Islet of Langerhans (tissue), 1 donor: ENCODE data around the gene PREX1.

Experiments
- FAIRE-seq: peaks from one replicate; lab custom pipeline; 2011; peaks lifted over from hg19 to GRCh38; lab: Jason Lieb, UNC

PREX1 gene

DNA sequence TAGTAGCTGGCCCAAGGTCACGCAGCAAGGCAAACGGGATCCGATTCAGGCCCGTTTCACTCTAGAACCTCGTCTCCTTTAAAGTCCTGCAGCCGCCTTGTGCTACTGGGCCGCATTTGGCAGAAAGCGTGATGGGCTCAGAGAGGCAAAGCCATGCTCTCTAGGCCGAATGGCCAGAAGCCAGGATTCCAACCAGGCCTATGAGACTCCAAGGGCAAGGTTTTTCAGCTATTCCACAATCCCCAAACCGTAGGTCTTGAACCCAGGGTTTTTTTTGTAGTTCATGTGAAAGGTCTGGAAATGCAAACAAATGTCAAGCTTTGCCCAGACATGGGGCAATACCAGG, 174.1 kb downstream of the PREX1 start:
- no peak for FAIRE-seq

DNA sequence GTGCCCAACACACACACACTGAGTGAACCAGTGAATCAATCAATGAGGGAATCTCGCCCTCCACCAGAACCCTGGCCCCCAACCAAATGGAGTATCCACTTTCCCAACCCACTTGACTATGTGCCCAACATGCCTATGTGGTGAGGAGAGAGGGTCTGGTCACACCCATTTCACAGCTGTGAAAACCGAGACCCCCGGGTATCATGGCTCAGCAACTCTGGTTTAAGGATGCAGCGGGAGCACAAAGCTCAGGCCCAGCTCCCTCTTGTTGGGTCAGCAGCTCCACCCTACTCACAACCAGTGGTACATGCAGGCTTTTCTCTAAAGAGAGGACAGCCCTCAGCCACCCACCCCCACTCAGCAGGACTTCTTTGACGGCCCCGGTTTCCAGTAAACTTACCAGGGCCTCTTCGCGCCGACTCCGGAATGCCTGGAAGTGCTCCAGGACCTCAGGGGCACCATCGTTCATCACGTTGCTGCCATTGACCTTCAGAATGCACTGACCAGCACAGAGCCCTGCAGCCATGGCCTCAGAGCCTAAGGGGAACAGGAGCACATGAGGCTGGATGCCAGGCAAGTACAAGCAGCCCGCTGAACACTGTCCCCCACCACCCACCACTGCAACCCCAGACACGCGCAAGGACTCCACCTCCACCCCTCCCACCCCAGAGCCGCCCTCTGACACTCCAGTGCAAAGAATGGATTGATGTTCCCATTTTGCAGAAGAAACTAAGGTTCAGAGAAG, 174.7 kb downstream of the PREX1 start:
- no peak for FAIRE-seq

DNA sequence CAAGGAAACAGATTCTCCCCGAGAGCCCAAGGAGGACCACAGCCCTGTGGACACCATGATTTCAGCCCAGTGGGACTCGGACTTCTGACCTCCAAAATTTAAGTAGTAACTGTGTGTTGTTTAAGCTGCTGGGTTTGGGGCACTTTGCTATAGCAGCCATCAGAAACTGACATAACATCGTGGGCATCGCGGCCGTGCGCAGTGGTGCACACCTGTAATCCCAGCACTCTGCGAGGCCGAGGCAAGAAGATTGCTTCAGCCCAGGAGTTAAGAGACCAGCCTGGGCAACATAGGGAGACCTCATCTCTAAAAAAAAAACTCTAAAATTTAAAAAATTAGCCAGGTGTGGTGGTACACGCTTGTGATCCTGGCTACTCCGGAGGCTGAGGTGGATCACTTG, 175.8 kb downstream of the PREX1 start:
- no peak for FAIRE-seq

DNA sequence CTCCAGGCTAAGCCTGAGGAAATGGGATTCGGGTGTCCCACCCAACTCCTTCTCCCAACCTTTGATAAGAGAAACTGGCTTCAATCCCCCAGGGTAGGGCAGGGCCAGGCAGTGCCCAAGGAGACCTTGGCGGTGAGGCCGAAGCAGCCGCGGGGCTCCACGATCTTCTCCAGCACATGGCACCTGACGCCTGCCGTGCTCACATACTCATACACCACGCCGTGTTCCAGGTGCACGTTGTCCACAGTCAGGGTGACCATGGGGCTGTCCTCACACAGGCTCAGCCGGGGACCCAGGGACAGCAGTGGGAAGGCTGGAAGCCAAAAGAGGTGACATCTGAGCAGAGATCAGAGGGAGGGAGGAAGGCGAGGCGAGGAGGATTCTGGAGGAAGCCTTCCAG, 176.5 kb downstream of the PREX1 start:
- no peak for FAIRE-seq

DNA sequence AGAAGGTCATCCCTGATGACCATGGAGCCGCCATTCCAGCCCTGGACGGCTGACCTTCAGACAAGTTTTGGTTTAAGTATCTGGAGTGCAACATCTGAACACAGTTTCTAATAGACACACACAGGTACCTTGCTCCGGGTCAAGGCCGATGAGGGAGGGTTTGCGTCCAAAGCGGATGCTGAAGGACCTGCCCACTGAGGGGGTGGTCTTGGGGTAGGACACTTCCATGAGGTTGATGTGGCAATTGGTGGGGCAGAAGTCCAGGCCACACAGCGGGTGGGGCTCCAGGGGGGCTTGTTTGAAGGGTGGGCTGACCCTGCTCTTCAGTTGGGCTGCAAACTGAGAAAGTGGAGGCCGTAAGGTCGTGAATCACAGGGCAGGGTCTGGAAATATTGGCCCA, 177.9 kb downstream of the PREX1 start:
- FAIRE-seq = no peak

DNA sequence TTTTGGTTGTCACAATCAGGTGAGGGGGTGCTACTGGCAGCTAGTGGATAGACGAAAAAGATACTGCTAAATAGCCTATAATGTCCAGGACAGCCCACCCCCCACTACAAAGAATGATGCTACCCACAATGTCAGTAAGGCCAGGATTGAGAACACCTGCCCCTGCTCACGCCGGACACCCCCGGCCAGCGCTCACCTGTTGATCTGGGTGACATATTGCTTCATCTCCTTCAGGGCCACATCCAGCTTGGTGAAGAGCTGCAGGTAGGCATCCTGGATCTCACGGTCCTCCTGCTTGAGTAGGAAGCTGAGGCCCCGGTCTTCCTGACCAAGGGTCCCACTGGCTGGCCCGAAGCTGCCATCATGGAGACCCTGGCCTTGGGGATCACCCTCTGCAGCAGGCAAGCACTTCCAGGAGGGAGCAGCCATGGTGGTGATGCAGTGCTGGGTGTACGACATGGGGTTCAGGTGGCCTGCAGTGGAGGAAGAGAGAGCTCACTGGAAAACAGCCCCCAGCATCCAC, 178.6 kb downstream of the PREX1 start:
- no peak for FAIRE-seq

DNA sequence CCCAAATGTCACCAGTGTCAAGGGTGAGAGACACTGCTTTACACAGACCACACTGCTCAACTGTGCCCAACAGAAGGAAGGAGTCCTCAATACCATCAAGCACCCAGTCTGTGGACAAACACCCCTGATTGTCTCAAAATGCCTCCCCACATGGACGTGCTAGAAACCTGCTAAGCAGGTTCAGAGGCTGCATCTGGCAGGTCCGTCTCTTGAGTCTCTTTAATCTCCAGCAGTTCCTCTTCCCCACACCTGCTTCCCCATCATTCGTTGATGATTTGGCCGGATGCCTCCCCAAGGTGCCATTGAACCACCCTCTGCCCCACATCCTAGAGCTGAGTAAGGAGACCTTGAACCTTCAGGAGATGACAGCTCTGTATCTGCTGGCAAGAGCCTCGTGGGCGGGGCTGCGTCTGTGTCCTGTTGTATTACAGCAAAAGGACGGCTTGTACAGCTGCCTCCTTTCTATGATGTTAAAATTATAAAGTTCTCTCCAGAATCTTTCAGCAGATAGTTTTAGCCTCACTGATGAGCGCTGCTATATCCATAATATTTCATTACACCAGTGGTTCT, 179.2 kb downstream of the PREX1 start:
- no peak for FAIRE-seq

DNA sequence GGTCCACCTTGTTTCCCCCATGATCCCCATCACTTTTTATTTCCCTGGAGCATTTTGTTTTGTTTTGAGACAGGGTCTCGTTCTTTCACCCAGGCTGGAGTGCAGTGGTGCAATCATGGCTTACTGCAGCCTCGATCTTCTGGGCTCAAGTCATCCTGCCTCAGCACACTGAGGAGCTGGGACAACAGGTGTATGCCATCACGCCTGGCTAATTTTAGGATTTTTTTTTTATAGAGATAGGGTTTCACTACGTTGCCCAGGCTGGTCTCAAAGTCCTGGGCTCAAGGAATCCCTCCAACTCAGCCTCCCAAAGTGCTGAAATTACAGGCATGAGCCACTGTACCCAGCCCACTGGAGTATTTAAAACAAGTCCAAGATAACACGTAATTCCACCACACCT, 179.9 kb downstream of the PREX1 start:
- no peak for FAIRE-seq

DNA sequence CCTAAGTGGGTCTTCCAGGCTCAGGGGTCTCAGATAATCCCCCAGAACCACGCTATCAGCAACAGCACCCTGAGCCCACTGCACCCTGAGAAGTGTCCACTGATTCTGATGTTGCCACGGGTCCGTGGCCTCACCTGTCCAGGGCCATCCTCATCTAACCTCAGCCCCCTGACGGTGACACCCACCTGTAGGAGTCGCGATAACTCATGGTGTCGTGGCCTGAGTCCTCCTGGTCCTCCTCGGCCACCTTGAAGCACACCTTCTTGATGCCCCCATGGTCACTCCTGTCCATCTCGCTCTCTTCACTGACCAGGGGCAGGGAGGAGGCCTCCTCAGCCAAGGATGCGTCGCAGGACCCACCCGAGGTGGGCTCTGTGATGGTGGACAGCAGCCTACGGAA, 182.1 kb downstream of the PREX1 start:
- no peak for FAIRE-seq

DNA sequence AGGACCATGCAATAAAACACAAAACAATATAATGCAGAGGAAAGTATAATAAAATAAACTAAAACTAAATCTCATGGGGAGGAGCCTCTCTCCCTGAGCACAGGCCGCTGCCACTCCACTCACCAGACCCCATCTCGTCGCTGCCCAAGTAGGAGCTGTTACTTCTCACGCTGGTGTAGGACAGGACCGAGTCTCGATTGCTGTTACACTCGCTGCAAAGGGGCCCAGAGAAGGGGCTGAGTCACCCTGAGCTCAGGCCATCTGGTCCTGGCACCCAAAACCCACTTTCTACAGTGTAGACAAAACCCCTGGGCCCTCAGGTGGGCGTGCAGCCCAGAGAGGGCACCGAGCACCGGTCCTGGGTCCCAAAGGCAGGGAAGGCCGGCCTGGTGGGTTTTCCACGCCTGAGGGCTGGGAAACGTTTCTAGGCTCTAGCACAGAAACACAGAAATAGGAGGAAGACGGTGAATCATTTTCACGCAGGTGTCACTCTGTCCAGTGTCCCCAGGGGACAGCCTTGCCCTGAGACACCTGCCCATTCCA, 183.4 kb downstream of the PREX1 start:
- no peak for FAIRE-seq

DNA sequence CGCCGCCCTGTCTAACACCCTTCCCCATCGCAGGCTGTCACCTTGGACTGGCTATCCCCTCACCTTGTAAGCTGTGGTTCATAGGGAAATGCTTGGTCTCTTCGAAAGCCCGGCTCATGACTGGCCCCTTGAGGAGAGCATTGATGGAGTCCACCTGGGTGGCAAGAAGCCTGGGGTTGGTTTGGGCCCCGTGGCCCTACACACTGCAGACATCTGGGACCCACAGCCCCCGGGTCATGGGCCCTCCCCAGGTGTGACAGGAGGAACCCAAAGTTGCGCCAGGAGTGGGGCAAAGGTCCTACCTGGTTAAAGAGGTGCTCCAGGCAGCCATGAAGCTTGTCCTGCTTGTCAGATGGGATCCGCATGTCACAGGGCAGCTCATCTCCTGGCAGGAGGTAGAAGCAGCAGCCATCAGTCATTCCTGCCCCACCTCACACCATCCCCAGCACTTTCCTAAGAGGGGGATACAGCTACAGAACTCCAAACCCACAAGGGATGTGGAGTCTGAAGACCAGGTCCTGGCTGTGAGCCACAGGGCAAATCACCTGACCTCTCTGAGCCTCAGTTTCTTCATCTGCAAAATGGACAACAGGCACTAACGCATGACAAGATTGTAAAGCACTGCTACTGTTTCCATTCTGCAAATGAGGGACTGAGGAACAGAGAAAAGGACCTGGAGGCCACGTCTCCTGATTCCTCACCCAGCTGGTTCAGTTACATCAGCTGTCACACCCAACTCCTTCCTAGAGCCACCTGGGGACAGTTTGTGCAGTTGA, 185.5 kb downstream of the PREX1 start:
- FAIRE-seq = no peak

DNA sequence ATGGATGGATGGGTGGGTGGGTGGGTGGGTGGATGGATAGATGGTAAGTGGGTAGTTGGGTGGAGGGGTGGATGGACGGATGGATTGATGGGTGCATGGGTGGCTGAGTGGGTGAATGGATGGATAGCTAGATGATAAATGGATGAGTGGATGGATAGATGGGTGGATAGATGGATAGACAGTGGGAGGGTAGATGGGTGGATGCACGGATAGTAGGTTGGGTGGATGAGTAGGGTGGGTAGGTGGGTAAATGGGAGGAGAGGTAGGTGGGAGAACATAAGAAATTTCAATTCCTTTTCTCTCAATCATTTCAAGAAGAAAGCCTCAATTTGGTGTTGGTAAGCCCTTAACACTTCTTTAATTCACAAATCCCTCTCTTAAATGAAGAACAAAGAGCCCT, 186.9 kb downstream of the PREX1 start:
- FAIRE-seq = no peak

DNA sequence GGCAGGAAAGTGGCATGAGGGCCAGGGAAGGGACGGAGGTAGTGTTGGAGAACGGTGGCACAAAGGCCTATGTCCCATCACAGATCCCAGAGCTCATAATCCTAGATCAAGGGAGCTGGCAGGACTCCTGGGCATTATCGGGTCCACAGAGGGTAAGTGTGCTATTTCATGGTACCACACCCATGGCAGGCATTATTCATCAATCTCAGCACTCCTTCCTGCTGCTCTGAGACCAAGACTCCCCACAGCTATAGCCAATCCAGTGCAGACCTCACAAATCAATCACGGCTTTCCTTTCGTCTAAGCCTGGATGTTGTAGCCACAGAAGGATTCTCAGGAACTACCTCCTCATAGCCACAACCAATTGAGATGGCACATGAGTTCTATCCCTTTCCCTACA, 187.9 kb downstream of the PREX1 start:
- no peak for FAIRE-seq

DNA sequence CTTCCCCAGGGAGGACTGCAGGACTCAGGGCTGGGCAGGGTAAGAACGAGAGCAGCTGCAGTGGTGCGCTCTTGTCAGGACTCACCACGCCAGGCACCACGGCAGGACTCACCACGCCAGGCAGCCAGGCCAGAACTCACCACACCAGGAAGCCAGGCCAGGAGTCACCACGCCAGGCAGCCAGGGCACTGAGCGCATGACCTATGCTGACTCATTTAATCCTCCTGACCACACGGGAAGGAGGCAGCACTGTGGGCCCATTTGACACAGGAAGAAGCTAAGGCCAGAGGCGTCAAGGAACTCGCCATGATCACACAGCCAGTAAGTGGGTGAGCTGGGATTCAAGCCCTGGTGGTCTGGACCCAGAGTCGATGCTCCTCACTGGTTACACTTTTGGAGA, 189.3 kb downstream of the PREX1 start:
- no peak for FAIRE-seq

DNA sequence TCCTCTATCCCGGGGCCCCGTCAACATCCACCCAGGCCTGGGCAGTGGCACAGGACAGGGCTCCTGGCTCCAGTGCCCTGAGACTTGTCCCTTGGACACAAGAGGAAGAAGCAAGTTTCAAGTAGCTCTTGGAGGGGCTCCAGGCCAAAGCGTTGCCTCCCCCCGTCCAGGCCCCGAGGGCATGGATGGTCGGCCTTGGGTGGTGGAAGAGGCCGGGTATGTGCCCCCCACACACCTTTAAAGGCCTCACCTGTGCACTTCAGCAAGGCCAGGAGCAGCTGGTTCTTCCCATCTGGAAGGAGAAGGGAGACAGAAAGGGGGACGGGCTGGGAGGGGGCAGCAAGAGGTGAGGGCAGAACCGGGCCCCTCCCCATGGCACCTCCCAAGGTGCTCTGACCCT, 190.3 kb downstream of the PREX1 start:
- no peak for FAIRE-seq

DNA sequence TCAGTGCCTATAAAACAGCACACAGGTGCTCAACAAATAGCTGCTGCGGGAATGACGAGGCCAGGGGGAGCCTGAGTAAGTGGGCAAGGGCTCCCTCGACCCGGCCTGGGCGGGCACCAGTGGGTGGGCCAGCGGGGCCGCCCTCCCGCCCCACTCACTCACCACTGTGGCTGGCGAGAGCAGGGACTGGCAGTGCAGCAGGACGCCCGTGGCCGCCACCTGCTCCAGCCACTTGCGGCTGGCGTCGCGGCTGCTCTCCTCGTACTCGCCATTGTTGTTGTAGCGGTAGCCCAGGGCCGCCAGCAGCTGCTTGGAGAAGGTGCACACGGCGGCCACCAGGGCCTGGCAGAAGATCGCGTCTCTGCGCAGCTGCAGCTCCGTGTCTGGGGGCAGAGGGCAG, 191.5 kb downstream of the PREX1 start:
- FAIRE-seq = no peak

DNA sequence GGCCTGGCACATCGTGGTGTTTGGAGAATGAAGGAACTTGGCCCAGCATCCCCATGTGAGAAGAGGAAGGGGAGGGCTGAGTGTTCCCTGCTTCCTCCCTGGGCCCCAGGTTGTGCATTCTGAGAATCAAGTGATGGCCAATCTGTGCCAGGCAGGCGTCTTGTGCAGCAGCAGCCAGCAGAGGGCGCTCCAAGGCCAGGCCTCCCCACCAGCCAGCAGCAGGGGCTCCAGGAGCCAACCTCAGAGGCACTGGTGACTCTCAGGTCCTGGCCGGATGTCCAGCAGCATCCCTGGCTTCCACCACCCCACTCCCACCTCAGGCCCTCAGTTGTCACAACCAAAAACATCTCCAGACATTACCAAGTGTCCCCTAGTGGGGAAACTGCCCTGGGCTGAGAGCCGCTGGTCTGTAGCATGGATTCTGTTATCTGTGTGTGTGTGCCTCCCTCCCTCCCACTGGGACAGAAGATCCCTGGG, 192.0 kb downstream of the PREX1 start:
- FAIRE-seq = no peak

DNA sequence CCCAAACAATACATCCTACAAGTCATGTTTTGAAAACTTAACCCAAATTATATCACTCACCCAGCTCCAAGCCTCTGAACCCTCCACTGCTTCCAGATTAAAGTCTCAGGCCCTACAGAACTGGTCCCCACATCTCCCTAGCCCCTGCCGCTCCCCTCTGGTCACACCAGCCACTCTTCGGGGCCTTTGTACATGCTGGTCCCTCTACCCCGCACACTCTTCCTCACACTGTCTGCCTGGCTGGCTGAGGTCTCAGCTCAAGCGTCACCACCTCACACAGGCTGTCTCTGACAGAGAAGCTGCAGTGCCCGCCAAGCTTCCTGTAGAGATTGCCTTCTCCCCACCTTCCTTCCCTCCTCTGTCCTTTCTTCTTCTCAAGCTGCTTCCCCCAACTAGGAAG, 192.4 kb downstream of the PREX1 start:
- no peak for FAIRE-seq

DNA sequence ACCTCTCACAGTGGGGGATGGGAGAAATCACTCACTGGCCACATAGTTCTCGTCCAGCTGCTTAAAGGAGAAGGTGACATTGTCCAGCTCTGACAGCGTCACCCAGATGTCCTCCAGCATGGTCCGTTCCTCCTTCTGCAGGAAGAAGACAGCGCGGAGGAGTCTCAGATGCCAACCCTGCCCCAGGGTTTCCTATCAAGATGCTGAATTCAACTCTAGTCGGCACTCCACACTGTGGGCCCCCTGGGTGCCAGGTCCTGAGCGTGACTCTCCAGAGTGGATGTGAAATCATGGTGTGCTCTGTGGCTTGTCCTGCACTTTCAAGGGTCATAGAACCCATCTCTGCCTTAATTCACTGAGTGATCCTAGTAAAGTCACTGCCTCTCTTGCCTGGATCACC, 193.2 kb downstream of the PREX1 start:
- no peak for FAIRE-seq

DNA sequence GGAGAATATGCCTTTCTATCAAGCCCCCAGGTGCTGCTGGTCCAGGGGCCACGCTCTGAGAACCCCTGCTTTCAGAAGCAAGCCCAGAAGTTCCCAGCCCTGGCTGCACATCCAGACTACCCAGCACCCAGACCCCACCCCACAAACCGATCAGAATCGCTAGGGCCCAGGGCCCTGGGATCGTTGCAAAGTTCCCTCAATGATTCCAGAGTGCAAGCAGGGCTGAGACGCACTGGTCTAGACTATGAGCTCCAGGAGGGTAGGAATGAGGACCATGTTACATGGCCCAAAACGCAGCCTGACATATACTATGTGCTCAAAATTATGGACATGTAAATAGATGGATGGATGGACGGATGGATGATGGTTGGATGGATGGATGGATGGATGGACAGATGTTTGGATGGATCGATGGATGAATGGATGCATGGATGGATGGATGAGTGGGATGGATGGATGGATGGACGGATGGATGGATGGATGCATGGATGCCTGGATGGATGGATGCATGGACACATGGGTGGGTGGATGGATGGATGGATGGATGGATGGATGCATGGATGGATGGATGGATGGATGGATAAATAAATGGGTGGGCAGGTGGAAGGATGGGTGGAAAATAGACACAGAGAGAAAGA, 194.1 kb downstream of the PREX1 start:
- FAIRE-seq = no peak

DNA sequence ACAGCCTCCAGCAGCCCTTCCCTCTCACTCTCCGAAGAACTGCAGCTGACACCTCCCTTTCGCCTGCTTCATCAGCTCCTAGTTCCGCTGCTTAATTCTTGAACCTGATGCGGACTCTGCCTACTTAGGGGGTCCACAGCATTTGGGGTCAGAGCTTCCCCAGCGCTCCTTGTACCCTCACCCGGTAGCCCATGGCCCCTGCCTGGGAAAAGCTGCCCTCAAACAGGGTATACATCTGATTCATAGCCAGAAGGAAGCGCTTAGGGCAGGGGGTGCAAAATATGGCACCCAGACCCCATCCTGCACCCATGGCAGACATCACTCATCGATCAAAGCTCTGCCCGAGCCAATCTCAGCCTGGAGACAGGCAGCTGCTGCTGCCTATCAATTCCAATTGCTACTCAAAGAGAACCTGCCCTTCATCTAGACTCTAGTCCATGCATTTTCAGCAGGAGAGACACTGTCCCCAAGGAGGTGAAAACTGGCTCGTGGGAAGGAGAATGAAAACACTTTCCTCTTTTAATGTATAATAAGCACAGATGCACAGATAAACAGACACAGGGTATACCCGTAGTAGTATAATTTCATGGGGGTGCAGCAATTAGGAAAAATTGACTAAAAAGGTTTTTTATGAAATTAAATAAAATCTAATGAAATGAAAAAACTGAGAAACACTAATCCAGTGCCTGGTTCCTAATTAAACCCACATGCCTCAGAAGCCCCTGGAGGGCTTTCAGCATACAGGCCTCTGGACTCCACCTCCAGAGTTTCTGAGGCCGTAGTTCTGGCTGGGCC, 194.8 kb downstream of the PREX1 start:
- FAIRE-seq = no peak
